ENCODE measurements around the gene RHOB. TPM values are rescaled to one million over a fixed set of nuclear protein-coding genes. Genes with fewer than 3 reads are reported as not detected.

RHOB gene
- total RNA-seq, 2 donors from 2014 or later = 376 to 784 TPM

DNA sequence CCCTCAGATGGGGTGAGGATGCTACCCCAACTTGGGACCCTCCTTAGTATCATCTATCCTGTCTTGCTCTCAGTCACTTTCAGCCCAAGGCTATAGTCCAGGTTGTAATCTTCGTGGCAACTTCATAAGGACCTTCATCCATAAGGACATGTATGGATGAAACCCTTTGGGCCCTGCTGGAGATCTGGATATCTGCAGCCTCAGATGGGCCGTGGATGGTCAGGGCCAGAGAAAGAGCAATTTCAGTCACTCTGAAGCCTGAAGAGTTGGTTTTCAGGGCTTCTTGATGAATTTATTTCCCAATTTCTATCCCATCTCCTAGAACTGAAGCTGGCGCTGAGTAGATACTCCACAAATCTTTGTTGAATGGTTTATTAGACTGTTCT lies 28.7 kb downstream of the RHOB start:
- H3K27me3 ChIP-seq = no peaks in the 10 kb centered on the region
- DNase-seq = no peak
- peaks cover 4% of the 10 kb centered on the region for H3K4me1 ChIP-seq
- H3K4me3 ChIP-seq = no peak overlapping the region
- no peak for ATAC-seq
- intact Hi-C loops (cut with DNase I) = no loop called here
- WGBS, 2 donors = 92 to 96% methylated on average over 3 of the region's 3 CpGs
- H3K36me3 ChIP-seq (replicated peaks in 1 of 2; ENCODE audit: insufficient read depth in 1 of 2, low read depth in 2 of 2) = no peaks in the 10 kb centered on the region
- H3K27ac ChIP-seq = no peak overlapping the region
- no peaks in the 10 kb centered on the region for H3K9me3 ChIP-seq
- no peak for TF ChIP-seq POLR2A (IDR thresholded peaks at IDR 0.05)
- TF ChIP-seq, protein P1, sequence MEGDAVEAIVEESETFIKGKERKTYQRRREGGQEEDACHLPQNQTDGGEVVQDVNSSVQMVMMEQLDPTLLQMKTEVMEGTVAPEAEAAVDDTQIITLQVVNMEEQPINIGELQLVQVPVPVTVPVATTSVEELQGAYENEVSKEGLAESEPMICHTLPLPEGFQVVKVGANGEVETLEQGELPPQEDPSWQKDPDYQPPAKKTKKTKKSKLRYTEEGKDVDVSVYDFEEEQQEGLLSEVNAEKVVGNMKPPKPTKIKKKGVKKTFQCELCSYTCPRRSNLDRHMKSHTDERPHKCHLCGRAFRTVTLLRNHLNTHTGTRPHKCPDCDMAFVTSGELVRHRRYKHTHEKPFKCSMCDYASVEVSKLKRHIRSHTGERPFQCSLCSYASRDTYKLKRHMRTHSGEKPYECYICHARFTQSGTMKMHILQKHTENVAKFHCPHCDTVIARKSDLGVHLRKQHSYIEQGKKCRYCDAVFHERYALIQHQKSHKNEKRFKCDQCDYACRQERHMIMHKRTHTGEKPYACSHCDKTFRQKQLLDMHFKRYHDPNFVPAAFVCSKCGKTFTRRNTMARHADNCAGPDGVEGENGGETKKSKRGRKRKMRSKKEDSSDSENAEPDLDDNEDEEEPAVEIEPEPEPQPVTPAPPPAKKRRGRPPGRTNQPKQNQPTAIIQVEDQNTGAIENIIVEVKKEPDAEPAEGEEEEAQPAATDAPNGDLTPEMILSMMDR (IDR thresholded peaks at IDR 0.05) = no peak

DNA sequence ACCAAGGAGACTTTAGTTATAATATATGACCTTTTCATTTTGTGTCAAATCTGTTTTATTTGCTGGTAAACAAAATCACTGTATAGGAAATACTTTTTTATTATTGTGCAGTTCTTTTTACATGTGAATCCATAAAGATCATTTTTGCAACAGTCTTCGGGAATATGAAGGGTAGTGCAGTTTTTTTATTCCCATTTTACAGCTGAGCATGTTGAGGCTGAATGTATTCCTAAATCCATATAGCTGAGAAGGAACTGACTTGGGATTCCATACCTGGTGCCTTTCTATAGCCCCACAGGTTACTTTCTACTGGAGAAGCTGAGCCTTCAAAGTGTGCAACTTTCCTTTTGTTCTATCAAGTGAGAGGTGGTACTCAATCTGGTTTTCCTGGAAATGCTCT lies 29.6 kb downstream of the RHOB start:
- ATAC-seq = no peak
- Histone ChIP-seq H3K4me1 (peaks cover 4% of the 10 kb centered on the region), H3K36me3 (replicated peaks in 1 of 2; ENCODE audit: insufficient read depth in 1 of 2, low read depth in 2 of 2) (no peaks in the 10 kb centered on the region), H3K9me3 (no peaks in the 10 kb centered on the region), H3K4me3 (no peak overlapping the region), H3K27me3 (no peaks in the 10 kb centered on the region), H3K27ac (no peak overlapping the region)
- intact Hi-C loops (cut with DNase I) = no loop called here
- TF ChIP-seq, protein P1 (IDR thresholded peaks at IDR 0.05) = no peak
- TF ChIP-seq POLR2A (IDR thresholded peaks at IDR 0.05) = no peak
- 74 to 90% methylated on average over 1 of the region's 1 CpG for WGBS, 2 donors
- DNase-seq = no peak

DNA sequence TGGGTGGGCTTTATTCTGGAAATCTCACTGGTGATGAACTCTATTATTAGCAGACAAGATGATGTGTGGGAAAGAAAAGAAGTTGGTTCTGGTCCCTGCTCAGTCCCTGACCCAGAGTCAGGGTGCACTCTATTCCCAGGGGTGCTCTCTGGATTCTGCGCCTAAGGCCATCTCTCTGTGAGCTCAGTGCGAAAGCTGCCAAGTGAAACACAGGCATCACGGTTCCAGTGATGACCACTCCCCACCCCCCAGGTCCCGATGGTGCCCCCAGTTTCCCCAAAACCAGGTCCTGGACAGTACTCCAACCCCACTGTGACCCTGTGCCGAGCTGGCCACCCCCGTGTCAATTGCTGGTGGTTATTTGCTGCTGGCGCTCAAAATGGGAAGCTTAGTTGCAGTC lies 30.1 kb downstream of the RHOB start:
- TF ChIP-seq, protein P1 (IDR thresholded peaks at IDR 0.05) = no peak
- TF ChIP-seq POLR2A (IDR thresholded peaks at IDR 0.05) = no peak
- Histone ChIP-seq H3K4me1 (peaks cover 4% of the 10 kb centered on the region), H3K27ac (no peak overlapping the region), H3K9me3 (no peaks in the 10 kb centered on the region), H3K4me3 (no peak overlapping the region), H3K27me3 (no peaks in the 10 kb centered on the region), H3K36me3 (replicated peaks in 1 of 2; ENCODE audit: insufficient read depth in 1 of 2, low read depth in 2 of 2) (no peaks in the 10 kb centered on the region)
- ATAC-seq = no peak
- intact Hi-C loops (cut with DNase I) = no loop called here
- no peak for DNase-seq
- WGBS, 2 donors = 87 to 92% methylated on average over 7 of the region's 7 CpGs

DNA sequence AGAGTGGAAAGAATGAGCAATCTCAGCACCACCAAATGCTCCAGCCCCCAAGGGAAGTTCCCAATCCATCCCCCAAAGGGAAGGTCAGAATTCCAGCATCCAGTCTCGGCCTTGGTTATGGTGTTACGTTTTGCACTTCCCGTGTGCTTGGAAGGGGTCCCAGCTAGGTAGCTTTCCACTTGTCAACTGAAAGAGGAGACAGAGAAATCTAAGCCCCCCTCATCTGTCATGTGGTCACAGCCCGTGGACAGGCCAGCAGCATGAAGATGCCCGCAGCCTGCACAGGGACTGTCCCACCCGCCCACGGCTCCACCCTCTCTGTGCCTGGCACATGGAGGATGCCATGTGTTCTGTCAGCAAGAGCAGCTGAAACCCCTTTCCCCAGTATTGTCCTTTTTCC lies 32.1 kb downstream of the RHOB start:
- no peak for DNase-seq
- Histone ChIP-seq H3K27ac (no peak overlapping the region), H3K4me3 (no peak overlapping the region), H3K4me1 (peaks cover 4% of the 10 kb centered on the region), H3K27me3 (no peaks in the 10 kb centered on the region), H3K9me3 (no peaks in the 10 kb centered on the region), H3K36me3 (replicated peaks in 1 of 2; ENCODE audit: insufficient read depth in 1 of 2, low read depth in 2 of 2) (no peaks in the 10 kb centered on the region)
- TF ChIP-seq POLR2A (IDR thresholded peaks at IDR 0.05) = no peak
- TF ChIP-seq, protein P1 (IDR thresholded peaks at IDR 0.05) = no peak
- intact Hi-C loops (cut with DNase I) = no loop called here
- no peak for ATAC-seq
- WGBS, 2 donors = 89% methylated on average over 2 to 7 of the region's 7 CpGs

DNA sequence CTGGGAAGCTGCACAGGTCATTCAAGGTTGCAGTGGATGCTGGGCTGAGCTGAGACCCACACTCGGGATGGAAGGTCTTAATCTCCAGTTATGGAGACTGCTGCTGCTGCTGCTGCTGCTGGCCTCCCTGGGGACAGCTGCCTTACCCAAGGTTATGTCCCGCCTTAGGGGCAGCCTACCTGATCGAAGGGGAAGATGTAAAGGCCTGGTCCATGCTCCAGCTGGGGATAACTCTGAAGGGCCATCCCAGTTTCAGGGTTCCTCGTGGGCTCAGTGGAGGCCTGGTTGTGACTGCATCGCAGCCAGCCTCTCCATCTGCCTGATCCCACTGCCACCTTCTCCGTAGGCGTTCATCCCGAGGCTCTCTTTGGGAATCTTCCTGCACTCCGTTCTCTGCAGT lies 33.0 kb downstream of the RHOB start:
- H3K4me3 ChIP-seq = no peak overlapping the region
- no peaks in the 10 kb centered on the region for H3K9me3 ChIP-seq
- H3K4me1 ChIP-seq = no peaks in the 10 kb centered on the region
- intact Hi-C loops (cut with DNase I) = no loop called here
- no peak overlapping the region for H3K27ac ChIP-seq
- no peak for TF ChIP-seq POLR2A (IDR thresholded peaks at IDR 0.05)
- TF ChIP-seq, protein P1 (IDR thresholded peaks at IDR 0.05) = no peak
- no peaks in the 10 kb centered on the region for H3K36me3 ChIP-seq (replicated peaks in 1 of 2; ENCODE audit: insufficient read depth in 1 of 2, low read depth in 2 of 2)
- no peak for ATAC-seq
- no peaks in the 10 kb centered on the region for H3K27me3 ChIP-seq
- no peak for DNase-seq
- WGBS, 2 donors = 77 to 81% methylated on average over 5 to 9 of the region's 9 CpGs

All from body of pancreas (tissue), 4 donors.